Spleen (tissue), 13 donors: ENCODE data around the gene CA12. TPM values are rescaled to one million over a fixed set of nuclear protein-coding genes. Genes with fewer than 3 reads are reported as not detected.

ENCODE experiments used
- DNase-seq: peaks from one replicate; pipeline ENCODE4 v3.0.0-alpha.2; 2020
- H3K27ac ChIP-seq, 8 donors: fragments of 200-600 bp; sonication (generic) in 7 of 8; 1 replicate in 4 of 8; 2 replicates in 4 of 8; pipeline versions ENCODE4 v1.5.0 to v1.8.0; 2016 to 2021; ENCODE audit warnings: inconsistent platforms in 4 of 8, mild to moderate bottlenecking in 4 of 8, moderate library complexity in 1 of 8
- H3K27me3 ChIP-seq, 7 donors: fragments of 200-600 bp; sonication (generic) in 6 of 7; replicated peaks in 1 of 7; 1 replicate in 4 of 7; 2 replicates in 3 of 7; pipeline versions ENCODE4 v1.5.0 to v1.8.0; 2016 to 2021; ENCODE audit warnings: inconsistent platforms in 3 of 7, mild to moderate bottlenecking in 1 of 7
- H3K36me3 ChIP-seq, 6 donors: fragments of 200-600 bp; sonication (generic) in 5 of 6; 1 replicate in 4 of 6; 2 replicates in 2 of 6; pipeline versions ENCODE4 v1.5.0 to v1.8.0; 2016 to 2021; ENCODE audit warnings: inconsistent platforms in 2 of 6
- H3K4me1 ChIP-seq, 6 donors: fragments of 200-600 bp; sonication (generic) in 5 of 6; 1 replicate in 3 of 6; 2 replicates in 3 of 6; pipeline versions ENCODE4 v1.5.0 to v1.8.0; 2016 to 2021; ENCODE audit warnings: inconsistent platforms in 3 of 6
- H3K4me3 ChIP-seq, 8 donors: fragments of 200-600 bp; sonication (generic) in 7 of 8; 1 replicate in 4 of 8; 2 replicates in 4 of 8; pipeline versions ENCODE4 v1.5.0 to v1.8.0; 2016 to 2021; ENCODE audit warnings: inconsistent platforms in 4 of 8, mild to moderate bottlenecking in 4 of 8, moderate library complexity in 2 of 8
- H3K9me3 ChIP-seq, 8 donors: fragments of 200-600 bp; sonication (generic) in 7 of 8; 1 replicate in 4 of 8; 2 replicates in 4 of 8; pipeline versions ENCODE4 v1.5.0 to v1.8.0; 2016 to 2021; ENCODE audit warnings: inconsistent platforms in 4 of 8
- CTCF ChIP-seq, 11 experiments: fragments of 200-600 bp in 7 of 11; fragments of 450-650 bp in 4 of 11; sonication (generic) in 4 of 11; IDR thresholded peaks in 8 of 11; conservative IDR thresholded peaks in 3 of 11; 1 replicate in 7 of 11; 2 replicates in 4 of 11; pipeline versions ENCODE4 v1.4.0 to v1.8.0; 2016 to 2021; ENCODE audit warnings: antibody characterized with exemption in 11 of 11, inconsistent platforms in 4 of 11, mild to moderate bottlenecking in 1 of 11
- POLR2A ChIP-seq, 3 donors: fragments of 450-650 bp; IDR thresholded peaks; one replicate each; pipeline ENCODE4 v1.5.1; 2017; ENCODE audit warnings: antibody characterized with exemption in 3 of 3, mild to moderate bottlenecking in 1 of 3
- POLR2AphosphoS5 ChIP-seq, 3 donors: sonication (generic); formaldehyde crosslinking; IDR thresholded peaks; one replicate each; pipeline ENCODE4 v1.5.1; 2017; ENCODE audit warnings: antibody characterized with exemption in 3 of 3
- WGBS, 5 donors: extraction: QIAGEN DNeasy Blood & Tissue Kit in 3 of 5; methylation state at CpG; one replicate each; pipeline versions ENCODE4 v1.1.5 to v1.1.7; 2013 to 2018; 5-methylcytosine and 5-hydroxymethylcytosine counted together
- intact Hi-C: fragments of 100-400 bp; cut with DNase I; formaldehyde crosslinking; loops from one replicate; pipeline ENCODE4 v1.15.0; 2023; ENCODE audit warnings: low total_unique reads
- long read RNA-seq, 2 donors: transcript quantifications; one replicate each; lab custom pipeline, GENCODE V29; 2026
- polyA plus RNA-seq, 3 donors: library from polyadenylated mRNA; stranded (reverse); fragments of 200-250 nt; gene quantifications; one replicate each; pipeline ENCODE4 v1.2.1, GENCODE V29; 2013
- total RNA-seq, 7 donors: library from RNA; depleted of rRNA in 3 of 7; stranded (reverse); fragments of >200 nt in 3 of 7; fragmentation: NEBNext Ultra II Directional in 4 of 7; extraction: Animal tissue kit (Norgen Biotek cat#: 25700) in 4 of 7; gene quantifications; one replicate each; pipeline versions ENCODE4 v1.1.0 to v1.2.1, GENCODE V29; 2016 to 2021
- donor health status: healthy with polysubstance abuse.
- donor health status: DM: no; HTN: no; CAD: no; lungs with moderate emphysema.
- donor health status: DM: no; HTN: no; CAD: no.
- donor health status: Bipolar disorder and iron deficiency.
- donor health status: healthy.
- donor health status: DM: no; HTN: no; CAD: no.
- donor health status: DM: yes; HTN: yes; CAD: no.

CA12 gene
- 1 to 10 TPM in 2 of 7 donors, under 1 TPM in 5; 0.25 to 3.3 (median 0.59) TPM for total RNA-seq
- polyA plus RNA-seq: under 1 TPM; 0.02 to 0.13 (median 0.08) TPM
- long read RNA-seq, donor 1, full-length matches to known transcripts: 1 of 1 reads
- long read RNA-seq, donor 1, partial matches to known transcripts: 0 of 1 reads
- long read RNA-seq, donor 1, other reads (novel, unspliced or antisense): 0 of 1 reads
- long read RNA-seq, donor 2: 0 reads

DNA sequence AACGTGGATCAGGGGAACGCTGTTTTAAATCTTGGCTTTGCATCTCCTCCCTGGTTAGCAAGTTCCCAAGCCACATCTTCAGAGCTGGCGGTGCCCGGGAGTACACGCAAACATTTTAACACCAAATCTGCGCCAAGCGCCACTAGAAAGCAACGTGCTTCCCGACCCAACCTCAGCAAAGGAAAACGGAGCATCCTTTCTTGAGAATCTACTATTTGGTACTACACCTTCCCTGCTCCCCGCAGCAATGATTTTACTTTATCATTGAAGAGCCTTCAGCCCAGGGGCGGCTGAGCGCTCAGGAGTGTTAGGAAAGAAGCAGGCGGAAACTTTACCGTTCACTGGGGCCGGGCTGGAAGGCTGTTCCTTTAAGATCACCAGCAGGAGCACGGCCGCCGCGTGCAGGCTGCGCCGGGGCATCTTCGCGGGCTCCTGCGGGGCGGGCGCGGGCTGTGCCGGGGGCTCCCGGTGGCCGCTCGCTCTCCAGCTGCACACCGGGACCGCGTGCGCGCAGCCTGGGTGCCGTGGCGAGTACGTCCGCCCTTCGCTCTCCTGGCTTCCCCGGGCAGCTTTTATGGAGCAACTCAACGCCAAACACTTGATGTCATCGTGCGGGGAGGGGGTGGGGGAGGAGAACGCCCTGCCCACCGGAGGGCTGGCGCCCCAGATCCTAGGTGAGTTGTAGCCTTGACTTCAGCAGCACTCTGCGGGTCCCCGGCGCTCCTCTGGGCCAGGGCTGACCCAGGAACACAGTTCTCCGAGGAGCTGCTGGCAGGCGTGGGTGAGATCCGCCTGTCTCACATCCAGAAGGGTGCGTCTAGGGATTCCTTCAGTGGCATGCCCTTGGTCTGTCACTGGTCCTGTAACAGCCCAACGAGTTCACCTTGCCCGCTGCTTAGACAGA lies at the start of gene CA12:
TSS of gene CA12 (minus strand) at position 546 of the 904 bp plus-strand sequence. CDS start at position 420, 126 bp downstream.
- 4 to 8% (median 4%) methylated on average over 27 to 58 of the region's 58 CpGs for WGBS, 5 donors
- H3K9me3 ChIP-seq: peaks cover 0 to 6% (median 0%) of the 10 kb centered on the region in 8 donors
- H3K36me3 ChIP-seq: no peaks in the 10 kb centered on the region
- peaks cover 0 to 66% (median 36%) of the 10 kb centered on the region in 7 donors for H3K27me3 ChIP-seq
- peak; percentile 79 for DNase-seq
- no peak for TF ChIP-seq POLR2AphosphoS5 (IDR thresholded peaks at IDR 0.05)
- no peak for TF ChIP-seq POLR2A (IDR thresholded peaks at IDR 0.05)
- H3K4me3 ChIP-seq: peak within 1 kb of the TSS; percentile 17 to 63 (median 26)
- H3K27ac ChIP-seq: no peak within 1 kb of the TSS
- peaks cover 0 to 26% (median 11%) of the 10 kb centered on the region in 6 donors for H3K4me1 ChIP-seq
- intact Hi-C loops: no loop called here

DNA sequence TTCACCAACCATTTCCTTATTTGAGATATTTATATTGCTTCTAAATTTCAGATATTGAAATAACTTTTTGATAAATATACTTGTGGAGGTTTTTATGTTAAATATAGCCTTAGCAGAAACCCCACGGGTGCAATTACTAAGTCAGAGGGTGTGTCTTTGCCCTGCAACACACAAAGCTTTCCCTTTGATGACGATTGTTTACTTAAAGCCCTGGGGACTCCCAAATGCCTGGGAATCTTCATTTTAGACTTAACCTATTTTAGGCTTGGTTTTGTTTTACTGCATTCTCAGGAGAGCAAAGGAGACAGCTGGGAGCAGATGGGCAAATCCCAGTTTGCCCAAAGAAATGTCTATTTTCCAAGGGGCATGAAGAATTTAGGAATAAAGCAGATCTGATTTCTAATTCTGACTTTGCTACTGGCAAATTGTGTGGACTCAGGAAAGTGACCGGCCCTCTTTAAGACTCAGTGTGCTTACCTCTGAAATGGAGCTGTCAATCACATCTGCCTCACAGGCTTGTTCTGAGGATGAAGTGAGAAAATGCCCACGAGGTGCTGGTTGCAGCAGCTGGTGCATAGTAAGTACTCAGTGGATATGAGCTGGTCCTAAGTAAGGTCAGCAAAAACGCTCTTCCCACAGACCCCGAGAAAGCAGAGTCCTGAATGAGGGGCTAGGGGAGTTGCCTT lies 49.3 kb upstream of the CA12 start:
- Histone ChIP-seq H3K27ac (no peak overlapping the region), H3K36me3 (no peaks in the 10 kb centered on the region), H3K4me1 (no peaks in the 10 kb centered on the region), H3K4me3 (no peak overlapping the region), H3K27me3 (no peaks in the 10 kb centered on the region), H3K9me3 (peaks cover 0 to 4% (median 0%) of the 10 kb centered on the region in 8 donors)
- intact Hi-C loops: no loop called here
- no peak for DNase-seq
- 69 to 76% (median 70%) methylated on average over 6 of the region's 6 CpGs for WGBS, 5 donors
- TF ChIP-seq POLR2A (IDR thresholded peaks at IDR 0.05): no peak
- no peak for TF ChIP-seq CTCF (IDR thresholded peaks at IDR 0.05 in 8 of 11, conservative IDR thresholded peaks at IDR 0.05 in 3 of 11)
- TF ChIP-seq POLR2AphosphoS5 (IDR thresholded peaks at IDR 0.05): no peak

DNA sequence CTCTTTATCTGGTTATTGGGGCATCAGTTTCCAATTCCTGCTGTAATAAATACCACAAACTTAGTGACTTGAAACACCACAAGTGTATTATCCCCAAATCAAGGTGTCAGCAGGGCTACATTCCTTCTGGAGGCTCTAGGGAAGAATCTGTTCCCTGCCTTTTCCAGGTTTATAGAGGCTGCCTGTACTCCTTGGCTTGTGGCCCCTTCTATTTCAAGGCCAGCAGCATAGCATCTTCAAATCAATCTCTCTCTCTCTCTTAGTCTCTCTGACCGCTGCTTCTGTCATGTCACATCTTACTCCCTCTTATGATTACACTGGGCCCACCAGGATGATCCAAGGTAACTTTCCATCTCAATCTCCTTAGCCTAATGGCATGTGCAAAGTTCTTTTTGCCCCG lies 44.9 kb upstream of the CA12 start:
- Histone ChIP-seq H3K4me1 (no peaks in the 10 kb centered on the region), H3K36me3 (no peaks in the 10 kb centered on the region), H3K4me3 (no peak overlapping the region), H3K9me3 (peaks cover 0 to 4% (median 0%) of the 10 kb centered on the region in 8 donors), H3K27ac (no peak overlapping the region), H3K27me3 (no peaks in the 10 kb centered on the region)
- no peak for DNase-seq
- no peak for TF ChIP-seq POLR2A (IDR thresholded peaks at IDR 0.05)
- TF ChIP-seq CTCF (IDR thresholded peaks at IDR 0.05 in 8 of 11, conservative IDR thresholded peaks at IDR 0.05 in 3 of 11): no peak
- TF ChIP-seq POLR2AphosphoS5 (IDR thresholded peaks at IDR 0.05): no peak
- 73 to 99% (median 93%) methylated on average over 2 of the region's 2 CpGs for WGBS, 5 donors
- intact Hi-C loops: no loop called here

GRCh38 chr15:63425426-63425985 lies 43.9 kb upstream of the CA12 start:
- Histone ChIP-seq H3K36me3 (no peaks in the 10 kb centered on the region), H3K4me3 (no peak overlapping the region), H3K9me3 (peaks cover 0 to 4% (median 0%) of the 10 kb centered on the region in 8 donors), H3K27ac (no peak overlapping the region), H3K27me3 (no peaks in the 10 kb centered on the region), H3K4me1 (no peaks in the 10 kb centered on the region)
- intact Hi-C loops: no loop called here
- DNase-seq: no peak
- no peak for TF ChIP-seq POLR2A (IDR thresholded peaks at IDR 0.05)
- no peak for TF ChIP-seq CTCF (IDR thresholded peaks at IDR 0.05 in 8 of 11, conservative IDR thresholded peaks at IDR 0.05 in 3 of 11)
- TF ChIP-seq POLR2AphosphoS5 (IDR thresholded peaks at IDR 0.05): no peak
- 83 to 98% (median 93%) methylated on average over 2 of the region's 2 CpGs for WGBS, 5 donors
